Psoas muscle (tissue), 8 donors: Measurements from ENCODE around the gene FAM107B. TPM values are rescaled to one million over a fixed set of nuclear protein-coding genes. Genes with fewer than 3 reads are reported as not detected.

Experiments
- ATAC-seq, 4 donors: fragments of 200-7000 bp; cut with Tn5 transposase; one replicate each; pipeline ENCODE4 v1.9.1; 2020; ENCODE audit warnings: moderate library complexity in 3 of 4, mild to moderate bottlenecking in 2 of 4
- DNase-seq, 2 donors: peaks; one replicate each; pipeline ENCODE4 v3.0.0-alpha.2; 2020
- H3K27ac ChIP-seq: fragments of 200-600 bp; one replicate; pipeline ENCODE4 v1.8.0; 2022
- H3K27me3 ChIP-seq, 3 donors: fragments of 200-600 bp in 1 of 3; one replicate each; pipeline versions ENCODE4 v1.6.1 to v1.8.0; 2013 to 2022; ENCODE audit warnings: low read length in 2 of 3, mild to moderate bottlenecking in 2 of 3, moderate library complexity in 1 of 3; ENCODE audit not compliant: insufficient read depth in 3 of 3
- H3K36me3 ChIP-seq, 2 donors: fragments of 200-600 bp in 1 of 2; one replicate each; pipeline versions ENCODE4 v1.6.1 to v1.8.0; 2013 to 2022; ENCODE audit warnings: low read depth in 1 of 2, mild to moderate bottlenecking in 1 of 2, moderate library complexity in 1 of 2; ENCODE audit not compliant: insufficient read depth in 1 of 2
- H3K4me1 ChIP-seq: fragments of 200-600 bp; one replicate; pipeline ENCODE4 v1.8.0; 2022
- H3K4me3 ChIP-seq: fragments of 200-600 bp; one replicate; pipeline ENCODE4 v1.8.0; 2022; ENCODE audit warnings: mild to moderate bottlenecking
- H3K9me3 ChIP-seq: fragments of 200-600 bp; one replicate; pipeline ENCODE4 v1.8.0; 2022
- WGBS, 3 donors: extraction: QIAGEN DNeasy Blood & Tissue Kit; methylation state at CpG; one replicate each; pipeline versions ENCODE4 v1.1.6 to v1.1.7; 2013; 5-methylcytosine and 5-hydroxymethylcytosine counted together
- intact Hi-C, 2 donors: fragments of 100-400 bp; cut with DNase I; formaldehyde crosslinking; loops; one replicate each; pipeline versions ENCODE4 v1.11.0 to v1.14.2; 2022
- polyA plus RNA-seq, 3 donors: library from polyadenylated mRNA; stranded (reverse); fragments of 200-250 nt; gene quantifications; one replicate each; pipeline ENCODE4 v1.2.3, GENCODE V29; 2013
- total RNA-seq, 4 donors: library from RNA; stranded (reverse); fragmentation: NEBNext Ultra II Directional in 2 of 4; extraction: Animal tissue kit (Norgen Biotek cat#: 25700) in 2 of 4; gene quantifications; one replicate each; pipeline versions ENCODE4 v1.2.1 to v1.2.4, GENCODE V29; 2021 to 2023
- TF ChIP-seq, protein P1 (sequence below): fragments of 200-600 bp; IDR thresholded peaks from one replicate; pipeline ENCODE4 v1.8.0; 2022; ENCODE audit warnings: antibody characterized with exemption
- donor health status: healthy with polysubstance abuse.
- donor health status: DM: no; HTN: no; CAD: no; lungs with moderate emphysema.
- donor health status: Bipolar disorder and iron deficiency.
- donor health status: healthy.
- donor health status: DM: yes; HTN: yes; CAD: no.
- donor health status: DM: no; HTN: no; CAD: no.
- donor health status: DM: no; HTN: no; CAD: no.
- donor health status: DM: yes; HTN: yes; CAD: no.

Gene FAM107B
- total and polyA plus RNA-seq, 7 donors: 1.0 to 3.1 (median 1.8) TPM

DNA sequence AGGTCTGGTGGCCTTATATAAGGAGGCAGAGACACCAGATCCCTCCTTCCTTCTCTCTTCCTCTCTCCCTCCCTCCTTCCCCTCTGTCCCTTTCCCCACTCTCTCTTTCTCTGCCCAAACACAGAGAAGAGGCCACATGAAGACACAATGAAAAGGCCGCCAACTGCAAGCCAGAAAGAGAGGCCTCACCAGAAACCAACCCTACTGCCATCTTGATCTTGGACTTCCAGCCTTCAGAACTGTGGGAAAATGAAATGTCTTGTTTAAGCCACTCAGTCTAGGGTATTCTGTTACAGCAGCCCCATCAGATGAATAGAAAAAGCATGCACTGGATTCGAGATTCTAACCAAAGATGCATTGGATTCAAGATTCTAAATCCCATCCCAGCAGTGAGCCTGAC lies 168.1 kb downstream of the FAM107B start:
- Histone ChIP-seq H3K27ac (no peak overlapping the region), H3K36me3 (no peaks in the 10 kb centered on the region), H3K4me3 (no peak overlapping the region), H3K27me3 (no peaks in the 10 kb centered on the region), H3K9me3 (no peaks in the 10 kb centered on the region), H3K4me1 (peaks cover 6% of the 10 kb centered on the region)
- intact Hi-C loops: no loop called here
- DNase-seq: no peak
- no peak for ATAC-seq
- TF ChIP-seq, protein P1, sequence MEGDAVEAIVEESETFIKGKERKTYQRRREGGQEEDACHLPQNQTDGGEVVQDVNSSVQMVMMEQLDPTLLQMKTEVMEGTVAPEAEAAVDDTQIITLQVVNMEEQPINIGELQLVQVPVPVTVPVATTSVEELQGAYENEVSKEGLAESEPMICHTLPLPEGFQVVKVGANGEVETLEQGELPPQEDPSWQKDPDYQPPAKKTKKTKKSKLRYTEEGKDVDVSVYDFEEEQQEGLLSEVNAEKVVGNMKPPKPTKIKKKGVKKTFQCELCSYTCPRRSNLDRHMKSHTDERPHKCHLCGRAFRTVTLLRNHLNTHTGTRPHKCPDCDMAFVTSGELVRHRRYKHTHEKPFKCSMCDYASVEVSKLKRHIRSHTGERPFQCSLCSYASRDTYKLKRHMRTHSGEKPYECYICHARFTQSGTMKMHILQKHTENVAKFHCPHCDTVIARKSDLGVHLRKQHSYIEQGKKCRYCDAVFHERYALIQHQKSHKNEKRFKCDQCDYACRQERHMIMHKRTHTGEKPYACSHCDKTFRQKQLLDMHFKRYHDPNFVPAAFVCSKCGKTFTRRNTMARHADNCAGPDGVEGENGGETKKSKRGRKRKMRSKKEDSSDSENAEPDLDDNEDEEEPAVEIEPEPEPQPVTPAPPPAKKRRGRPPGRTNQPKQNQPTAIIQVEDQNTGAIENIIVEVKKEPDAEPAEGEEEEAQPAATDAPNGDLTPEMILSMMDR: no peak
- 92 to 100% (median 95%) methylated on average over 2 of the region's 2 CpGs for WGBS, 3 donors

DNA sequence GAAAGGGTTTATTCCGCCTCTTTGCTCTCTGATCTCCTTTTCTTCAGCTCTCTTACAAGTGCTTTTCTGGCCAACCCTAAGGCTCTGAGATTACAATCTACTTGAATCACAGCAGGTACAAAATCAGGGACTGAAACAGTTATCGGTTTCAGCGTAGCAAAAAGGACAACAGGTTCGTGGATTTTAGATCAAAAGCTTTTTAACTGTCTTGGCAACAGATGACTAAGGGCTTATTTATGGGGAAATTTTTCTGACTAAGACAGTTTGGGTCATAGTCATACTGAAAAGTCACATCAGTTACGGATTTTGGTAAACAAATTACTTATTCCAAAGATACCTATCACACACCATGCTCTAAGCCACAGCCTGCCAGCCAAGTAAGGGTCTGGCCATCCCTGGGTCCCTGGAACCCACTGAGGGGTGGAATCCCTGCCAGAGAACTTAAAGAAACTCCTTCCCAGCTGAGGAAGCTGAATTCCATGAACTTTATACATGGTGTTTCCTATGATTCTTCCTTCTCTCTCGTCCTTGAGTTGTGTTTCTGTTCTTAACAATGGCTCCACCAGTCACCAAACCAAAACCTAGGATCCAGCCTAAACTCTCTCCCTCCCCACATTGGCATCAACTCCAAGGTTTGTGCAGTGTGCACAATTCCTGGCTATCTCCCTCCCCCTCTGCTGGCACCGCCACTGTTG lies 169.3 kb downstream of the FAM107B start:
- Histone ChIP-seq H3K36me3 (no peaks in the 10 kb centered on the region), H3K27me3 (no peaks in the 10 kb centered on the region), H3K9me3 (no peaks in the 10 kb centered on the region), H3K27ac (no peak overlapping the region), H3K4me1 (peaks cover 6% of the 10 kb centered on the region), H3K4me3 (peak overlapping the region; percentile 71)
- intact Hi-C loops: no loop called here
- TF ChIP-seq, protein P1: no peak
- WGBS, 3 donors: 58 to 70% (median 61%) methylated on average over 7 of the region's 7 CpGs
- DNase-seq (no peak), ATAC-seq (no peak)

DNA sequence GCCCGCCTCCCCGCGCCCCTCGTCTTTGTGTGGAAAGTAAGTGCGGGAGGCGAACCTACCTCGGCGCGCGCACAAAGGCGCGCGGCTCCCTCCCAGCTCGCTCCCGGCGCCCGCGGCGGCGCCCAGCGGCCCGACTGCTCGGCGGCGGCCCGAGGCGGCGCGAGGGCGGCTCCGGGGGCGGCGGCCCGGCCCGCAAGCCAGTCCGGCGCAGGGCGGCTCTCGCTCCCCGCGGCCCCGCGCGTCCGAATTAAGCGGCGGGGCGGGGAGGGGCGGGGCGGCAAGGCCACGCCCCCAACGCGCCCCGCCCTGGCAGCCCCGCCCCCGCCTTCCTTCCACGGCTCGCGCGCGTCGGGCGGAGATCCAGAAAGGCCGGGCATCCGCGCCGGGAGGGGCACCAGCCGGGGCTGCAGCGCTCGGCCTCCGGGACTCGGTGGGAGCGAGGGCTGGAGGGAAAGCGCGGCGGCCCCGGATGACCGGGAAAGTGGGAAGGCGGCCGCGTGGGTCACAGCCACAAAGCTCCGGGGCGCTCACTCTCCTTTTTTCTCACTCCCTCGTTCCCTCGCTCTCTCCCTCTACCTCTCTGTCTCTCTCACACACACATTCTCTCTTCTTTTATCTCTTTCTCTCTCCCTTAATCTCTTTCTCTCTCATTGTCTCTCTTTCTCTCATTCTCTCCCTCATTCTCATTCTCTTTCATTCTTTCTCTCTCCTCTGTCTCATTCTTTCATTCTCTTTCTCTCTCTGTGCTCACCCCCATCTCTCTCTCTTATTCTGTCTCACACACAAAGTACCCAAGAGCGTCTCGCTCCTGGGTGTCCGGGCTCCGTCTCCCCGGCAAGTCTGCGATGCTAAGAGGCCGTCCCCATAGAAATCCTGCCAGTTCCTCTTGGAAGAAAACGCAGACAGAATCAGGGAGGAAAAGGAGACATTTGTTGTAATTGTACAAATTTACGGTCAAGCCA lies 170.2 kb downstream of the FAM107B start:
- Histone ChIP-seq H3K36me3 (no peaks in the 10 kb centered on the region), H3K27ac (peak overlapping the region; percentile 5), H3K9me3 (no peaks in the 10 kb centered on the region), H3K27me3 (no peaks in the 10 kb centered on the region), H3K4me3 (peak overlapping the region; percentile 71), H3K4me1 (peaks cover 6% of the 10 kb centered on the region)
- 2 to 4% (median 3%) methylated on average over 22 to 92 of the region's 94 CpGs for WGBS, 3 donors
- ATAC-seq: peak; percentile 94 to 98 (median 98)
- peak; percentile 83 to 89 for DNase-seq
- intact Hi-C loops: loop anchor here in 1 of 2 donors (5.0 kb wide), 1 partner anchor 233 kb away; the partner anchor contains the start of genes CDNF, HSPA14 and MSANTD7
- TF ChIP-seq, protein P1: no peak

DNA sequence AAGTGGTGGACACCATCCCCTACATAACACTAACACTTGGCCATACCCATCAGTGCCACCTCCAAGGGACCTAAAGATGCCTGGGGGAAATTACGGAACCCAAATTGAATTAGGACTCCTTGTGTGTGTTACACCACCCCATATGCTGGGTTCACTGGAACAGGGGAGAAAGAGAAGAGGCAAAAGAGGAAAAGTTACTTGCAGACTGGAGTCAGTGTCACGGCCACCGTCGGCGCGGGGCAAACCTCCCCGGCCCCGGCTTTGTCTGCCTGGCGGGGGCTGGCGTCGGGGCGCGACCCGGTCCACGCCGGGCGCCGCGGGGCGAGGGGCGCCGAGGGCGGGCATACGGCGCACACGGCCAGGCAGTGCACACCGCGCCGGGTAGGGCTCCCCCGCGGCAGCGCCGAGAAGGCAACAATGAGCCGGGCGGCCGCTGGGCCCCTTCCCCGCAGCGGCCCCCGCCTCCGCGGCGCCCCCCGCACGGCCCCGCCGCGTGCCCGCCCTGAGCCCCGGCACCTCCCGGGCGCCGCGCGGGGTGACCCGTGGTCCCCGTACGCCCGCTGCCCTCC lies 171.1 kb downstream of the FAM107B start:
- ATAC-seq (peak in 3 of 4 donors; percentile 6 to 25 (median 9)), DNase-seq (peak; percentile 31 to 46)
- no peaks in the 10 kb centered on the region for H3K9me3 ChIP-seq
- H3K4me3 ChIP-seq: peak overlapping the region; percentile 71
- peaks cover 6% of the 10 kb centered on the region for H3K4me1 ChIP-seq
- H3K36me3 ChIP-seq: no peaks in the 10 kb centered on the region
- H3K27me3 ChIP-seq: no peaks in the 10 kb centered on the region
- intact Hi-C loops: loop anchor here in 1 of 2 donors (5.0 kb wide), 1 partner anchor 234 kb away; the partner anchor contains the start of genes CDNF, HSPA14 and MSANTD7
- H3K27ac ChIP-seq: no peak overlapping the region
- WGBS, 3 donors: 0 to 2% (median 1%) methylated on average over 13 to 58 of the region's 58 CpGs
- TF ChIP-seq, protein P1: no peak
